ENCODE measurements around the gene ARAP2. TPM values are rescaled to one million over a fixed set of nuclear protein-coding genes. Genes with fewer than 3 reads are reported as not detected.

The ARAP2 gene
- total and polyA plus RNA-seq, 2 experiments from 2014 or later = 0.92 to 4.8 TPM

- no peak for ATAC-seq
- Histone ChIP-seq H3K4me3 (no peak overlapping the region), H3K27me3 (ENCODE audit: insufficient read depth) (no peaks in the 10 kb centered on the region), H2AFZ (no peak overlapping the region), H3K27ac (ENCODE audit: low read depth) (no peak overlapping the region), H3K4me1 (ENCODE audit: insufficient read depth) (no peaks in the 10 kb centered on the region), H3K9me2 (ENCODE audit: insufficient read depth) (no peaks in the 10 kb centered on the region), H3K36me3 (ENCODE audit: insufficient read depth) (no peaks in the 10 kb centered on the region), H3K79me2 (replicated peaks; ENCODE audit: insufficient read depth) (no peaks in the 10 kb centered on the region), H3F3A (replicated peaks; ENCODE audit: low read depth) (no peaks in the 10 kb centered on the region), H4K20me1 (replicated peaks; ENCODE audit: insufficient read depth) (no peaks in the 10 kb centered on the region), H3K4me2 (no peak overlapping the region)
- Mint-ChIP-seq H3K4me1 (no peaks in the 10 kb centered on the region), H3K36me3 (ENCODE audit: low read depth) (no peaks in the 10 kb centered on the region), H3K4me3 (no peak overlapping the region), H3K27me3 (ENCODE audit: insufficient read depth, low read depth, poor library complexity) (no peaks in the 10 kb centered on the region), H3K9me3 (no peaks in the 10 kb centered on the region), H3K27ac (no peak overlapping the region)
- TF ChIP-seq JUNB (IDR thresholded peaks at IDR 0.05; ENCODE audit: unreplicated experiment) (no peak), ETS1 (IDR thresholded peaks at IDR 0.05) (no peak), ZNF331 (CRISPR knock-in tag; IDR thresholded peaks at IDR 0.05; ENCODE audit: low read depth) (no peak), NANOG (IDR thresholded peaks at IDR 0.05; ENCODE audit: borderline replicate concordance) (no peak), EZH2 (IDR thresholded peaks at IDR 0.05; ENCODE audit: low read depth, unreplicated experiment) (no peak), REST (IDR thresholded peaks at IDR 0.05; ENCODE audit: unreplicated experiment) (no peak), POLR2AphosphoS5 (IDR thresholded peaks at IDR 0.05; ENCODE audit: low read depth) (no peak), CTCF (conservative IDR thresholded peaks at IDR 0.05; ENCODE audit: low read depth in 2 of 2) (no peak), ZNF114 (CRISPR knock-in tag; IDR thresholded peaks at IDR 0.05) (no peak), STAT1 (IDR thresholded peaks at IDR 0.05; ENCODE audit: unreplicated experiment) (no peak), CREB1 (CRISPR knock-in tag; IDR thresholded peaks at IDR 0.05; ENCODE audit: low read depth) (no peak), EZH2phosphoT487 (IDR thresholded peaks at IDR 0.05; ENCODE audit: unreplicated experiment) (no peak), ZNF462 (CRISPR knock-in tag; IDR thresholded peaks at IDR 0.05) (no peak)
- DNase-seq (ENCODE audit: low spot score) = no peak
These were observed 23.5 kb downstream of the ARAP2 start for GRCh38 chr4:36220776-36221175.

All from GM23338 (cell line).